DOHH2 (cell line): ENCODE measurements around the gene CCDC107.

Experiments
- CTCF ChIP-seq: fragments of 200-600 bp; sonication (generic); IDR thresholded peaks from one replicate; pipeline ENCODE4 v1.5.1; 2014; ENCODE audit warnings: antibody characterized with exemption, mild to moderate bottlenecking, low read depth, low read length; ENCODE audit not compliant: poor library complexity, severe bottlenecking
- EZH2phosphoT487 ChIP-seq: fragments of 200-600 bp; sonication (generic); IDR thresholded peaks from 2 replicates; pipeline ENCODE4 v1.6.1; 2017; ENCODE audit warnings: borderline replicate concordance, mild to moderate bottlenecking, antibody characterized with exemption, low read length, moderate library complexity, mixed read lengths

DNA sequence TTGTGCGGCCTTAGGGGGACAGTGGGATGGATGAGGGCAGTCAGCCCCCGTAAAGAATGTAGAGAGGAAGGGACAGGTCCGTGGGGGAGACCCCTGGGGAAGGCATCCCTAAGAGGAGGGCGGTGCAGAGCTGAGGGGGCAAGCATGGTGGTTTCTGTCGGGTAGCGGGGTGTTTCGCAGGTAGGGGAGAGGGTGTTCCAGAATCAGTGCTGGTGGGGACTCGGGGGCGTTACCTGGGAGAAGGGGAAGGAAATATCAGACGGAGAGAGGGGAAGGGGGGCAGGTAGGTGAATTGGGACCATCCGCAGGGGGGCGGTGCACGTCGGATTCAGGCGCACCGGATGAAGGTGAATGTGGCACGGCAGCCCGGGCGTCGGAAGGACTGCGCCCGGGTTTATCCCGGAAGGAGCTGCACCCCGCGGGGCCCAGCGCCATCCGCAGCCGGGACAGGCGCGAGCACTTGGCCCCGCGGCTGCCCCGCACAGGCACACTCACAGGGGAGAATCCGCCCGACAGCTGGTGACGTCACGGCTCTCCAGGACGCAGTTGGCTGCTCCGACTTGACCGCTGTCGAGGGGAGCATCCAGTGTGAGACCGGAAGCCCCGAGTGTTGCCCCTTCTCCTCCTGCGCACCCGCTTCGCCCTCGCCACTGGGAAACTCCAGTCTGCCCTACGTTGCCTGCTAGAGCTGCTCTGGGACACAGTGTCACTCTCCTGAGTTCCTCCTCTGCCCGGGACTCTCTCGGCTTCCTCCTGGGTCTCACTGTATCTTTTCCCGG lies 41.2 kb upstream of the CCDC107 start:
- peak; percentile 63 for TF ChIP-seq CTCF
- TF ChIP-seq EZH2phosphoT487, result no peak
